Effector memory CD4-positive, alpha-beta T cell (primary cell): ENCODE data around the gene TESK1.
"Not testable (repeated sequence)": the region's sequence is repeated elsewhere in the genome, so short reads cannot be mapped to it uniquely, and the experiment has no call there.

Source experiments
- DNase-seq, 3 donors: peaks; one replicate each; pipeline ENCODE4 v3.0.0-alpha.2; 2020
- H3K27ac ChIP-seq: 2 replicates; pipeline ENCODE4 v1.7.0; 2013; ENCODE audit warnings: mild to moderate bottlenecking, low read length, moderate library complexity; ENCODE audit not compliant: insufficient read depth, poor library complexity, severe bottlenecking
- H3K27me3 ChIP-seq: replicated peaks from 2 replicates; pipeline ENCODE4 v1.7.0; 2013; ENCODE audit warnings: mild to moderate bottlenecking, low read length; ENCODE audit not compliant: insufficient read depth, control insufficient read depth, poor library complexity, severe bottlenecking
- H3K36me3 ChIP-seq: 2 replicates; pipeline ENCODE4 v1.7.0; 2013; ENCODE audit warnings: mild to moderate bottlenecking, low read length, moderate library complexity; ENCODE audit not compliant: control insufficient read depth, insufficient read depth
- H3K4me1 ChIP-seq: 2 replicates; pipeline ENCODE4 v1.7.0; 2013; ENCODE audit warnings: low read length, mild to moderate bottlenecking; ENCODE audit not compliant: control insufficient read depth, insufficient read depth, poor library complexity, severe bottlenecking
- H3K4me3 ChIP-seq: 2 replicates; pipeline ENCODE4 v1.7.0; 2013; ENCODE audit warnings: low read length, low read depth, mild to moderate bottlenecking; ENCODE audit not compliant: insufficient read depth, poor library complexity, severe bottlenecking
- H3K9me3 ChIP-seq: 2 replicates; pipeline ENCODE4 v1.7.0; 2013; ENCODE audit warnings: mild to moderate bottlenecking, low read length, moderate library complexity; ENCODE audit not compliant: control insufficient read depth

The TESK1 gene

GRCh38 chr9:35643046-35643445 lies 38.0 kb downstream of the TESK1 start:
- H3K4me3 ChIP-seq, result no peak overlapping the region
- no peak for DNase-seq
- H3K27ac ChIP-seq, result no peak overlapping the region
- H3K4me1 ChIP-seq, result peaks cover 29% of the 10 kb centered on the region
- no peaks in the 10 kb centered on the region for H3K9me3 ChIP-seq
- H3K27me3 ChIP-seq, result no peaks in the 10 kb centered on the region
- no peaks in the 10 kb centered on the region for H3K36me3 ChIP-seq

- H3K36me3 ChIP-seq, H3K27me3 ChIP-seq, DNase-seq, H3K9me3 ChIP-seq: not testable (repeated sequence)
- Histone ChIP-seq H3K4me3 (peak overlapping the region; percentile 65), H3K4me1 (peaks cover 35% of the 10 kb centered on the region), H3K27ac (peak overlapping the region; percentile 86)
Measured at GRCh38 chr9:35645736-35646135, 40.7 kb downstream of the TESK1 start.

- no peaks in the 10 kb centered on the region for H3K36me3 ChIP-seq
- H3K4me1 ChIP-seq, result peaks cover 39% of the 10 kb centered on the region
- peak overlapping the region; percentile 65 for H3K4me3 ChIP-seq
- H3K9me3 ChIP-seq, result no peaks in the 10 kb centered on the region
- no peak for DNase-seq
- peak overlapping the region; percentile 86 for H3K27ac ChIP-seq
- H3K27me3 ChIP-seq, result no peaks in the 10 kb centered on the region
Measured at GRCh38 chr9:35646153-35646532, 41.1 kb downstream of the TESK1 start.

DNA sequence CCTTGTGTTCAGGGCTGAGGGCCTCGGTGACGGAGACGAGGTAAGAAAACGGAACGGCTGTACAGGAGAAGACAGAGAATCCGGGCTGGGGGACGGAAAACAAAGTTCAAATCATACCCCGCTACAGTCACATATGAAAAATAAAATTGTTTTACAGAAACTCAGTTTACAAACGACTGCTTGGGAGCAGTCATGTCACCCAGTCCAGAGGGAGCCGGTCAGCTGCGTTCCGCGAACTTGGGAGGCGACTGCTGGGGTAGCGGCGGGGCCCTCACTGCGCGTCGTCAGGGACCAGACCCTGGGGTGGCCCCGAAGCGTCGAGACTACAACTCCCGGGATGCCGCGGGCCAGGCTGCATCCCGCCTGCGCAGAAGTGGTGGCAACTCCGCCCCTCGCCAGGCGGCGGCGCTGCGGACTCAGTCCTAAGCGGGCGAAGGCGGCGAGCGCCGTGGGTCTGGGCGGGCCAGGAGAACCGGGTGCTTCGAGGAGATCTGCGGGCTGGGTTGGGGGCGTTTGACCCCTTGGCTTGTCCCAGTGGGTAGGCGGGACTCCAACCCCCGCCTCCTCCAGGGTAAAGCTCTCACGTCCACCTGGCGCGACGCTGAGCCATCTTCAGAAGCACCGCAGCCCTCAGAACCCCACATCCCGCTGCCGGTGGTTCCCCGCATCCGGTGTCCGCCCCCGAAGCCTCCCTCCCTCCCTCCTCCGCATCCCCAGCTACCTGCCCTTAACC lies 41.6 kb downstream of the TESK1 start:
- DNase-seq, result peak; percentile 84 to 87 (median 85)
- Histone ChIP-seq H3K4me3 (peak overlapping the region; percentile 65), H3K4me1 (peaks cover 45% of the 10 kb centered on the region), H3K9me3 (no peaks in the 10 kb centered on the region), H3K27me3 (no peaks in the 10 kb centered on the region), H3K27ac (peak overlapping the region; percentile 86), H3K36me3 (no peaks in the 10 kb centered on the region)

DNA sequence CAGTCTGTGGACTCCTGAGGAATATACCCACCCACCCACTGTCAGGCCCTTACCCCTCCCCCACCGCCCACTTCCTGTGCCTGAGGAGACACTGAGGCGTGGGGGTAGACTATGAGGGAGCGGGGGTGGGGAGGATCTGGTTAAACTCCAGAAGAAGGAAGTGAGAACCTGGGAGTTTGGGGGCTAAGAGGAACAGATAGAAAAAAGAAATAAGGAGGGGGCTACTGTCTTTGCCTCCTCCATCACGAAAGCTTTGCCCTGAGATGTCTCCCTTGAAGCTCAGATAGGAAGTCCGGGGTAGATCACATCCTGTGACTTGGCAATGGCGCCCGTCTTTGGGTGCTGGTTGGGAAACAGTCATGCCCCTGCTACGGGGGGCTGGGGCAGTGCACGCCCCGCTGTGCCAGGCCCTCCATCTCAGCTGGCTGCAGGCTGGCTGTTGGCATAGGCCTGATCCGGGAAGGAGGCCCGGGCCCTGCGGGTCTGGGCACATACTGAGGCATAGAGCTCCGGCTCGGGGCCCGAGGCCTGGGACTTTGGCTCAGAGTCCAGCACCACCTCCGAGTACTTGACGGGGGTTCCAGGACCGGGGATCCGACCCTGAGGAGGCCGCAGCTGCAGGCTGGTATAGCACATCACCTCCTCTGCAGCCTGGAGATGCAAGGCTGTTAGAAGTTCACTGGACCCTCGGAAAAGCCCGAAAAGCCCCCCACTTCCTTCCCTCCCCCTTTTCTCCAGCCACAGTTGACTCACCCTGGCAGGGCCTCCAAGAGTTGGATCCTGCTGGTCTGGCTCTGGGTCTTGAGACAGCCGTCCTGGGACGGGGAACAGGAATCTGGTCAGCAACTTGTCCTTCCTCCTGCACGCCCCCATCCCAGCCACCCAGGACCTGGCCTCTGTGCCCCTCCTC lies 44.6 kb downstream of the TESK1 start:
- no peaks in the 10 kb centered on the region for H3K36me3 ChIP-seq
- H3K27ac ChIP-seq, result peak overlapping the region; percentile 79
- H3K27me3 ChIP-seq, result no peaks in the 10 kb centered on the region
- peaks cover 48% of the 10 kb centered on the region for H3K4me1 ChIP-seq
- DNase-seq, result no peak
- H3K4me3 ChIP-seq, result peak overlapping the region; percentile 73
- H3K9me3 ChIP-seq, result no peaks in the 10 kb centered on the region

DNA sequence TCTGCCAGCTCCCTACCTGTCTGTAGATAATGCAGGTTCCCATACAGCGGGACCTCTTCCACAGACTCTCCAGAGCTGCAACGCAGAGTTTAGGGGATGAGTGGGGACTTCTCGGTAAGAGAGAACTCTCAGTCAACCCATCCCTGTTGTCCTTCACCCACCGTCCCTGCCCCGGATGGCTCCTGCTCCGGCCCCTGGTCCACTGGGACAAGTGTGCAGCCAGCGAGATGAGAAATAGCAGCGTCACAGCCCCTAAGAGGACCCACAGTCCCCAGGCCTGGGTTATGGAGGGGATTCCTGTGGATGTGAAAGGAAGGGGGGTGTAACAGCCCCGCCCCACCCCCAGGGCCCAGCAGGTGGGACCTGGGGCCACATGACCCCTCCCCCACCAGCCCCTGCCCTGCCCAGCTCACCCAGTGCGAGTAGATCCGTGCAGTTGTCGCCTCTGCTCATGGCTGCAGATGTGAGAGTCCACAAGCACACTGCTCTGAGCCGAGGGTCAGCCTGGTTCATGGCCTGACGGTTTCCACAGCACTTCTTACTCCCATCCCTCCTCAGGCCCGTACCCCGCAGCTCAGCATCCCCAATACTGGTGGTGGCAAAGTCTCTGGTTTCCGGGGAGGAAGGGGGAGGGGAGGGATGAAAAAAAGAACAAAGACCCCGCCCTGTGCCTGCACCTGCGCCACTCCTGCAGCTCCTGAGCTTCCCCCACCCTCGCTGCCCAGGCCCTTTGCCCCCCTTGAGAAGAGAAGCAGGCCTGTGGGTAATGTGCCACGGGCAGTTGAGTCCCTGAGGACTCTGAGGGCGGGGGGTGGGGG lies 45.5 kb downstream of the TESK1 start, which contains the start of gene SIT1:
SIT1 (minus strand) TSS at position 591 of the 818 bp plus-strand sequence; CDS start at position 513, 78 bp downstream.
- peak in 1 of 3 donors; percentile 24 for DNase-seq
- H3K36me3 ChIP-seq, result no peaks in the 10 kb centered on the region
- H3K4me3 ChIP-seq, result peak within 1 kb of the TSS; percentile 73
- no peaks in the 10 kb centered on the region for H3K9me3 ChIP-seq
- H3K4me1 ChIP-seq, result peaks cover 45% of the 10 kb centered on the region
- peak within 1 kb of the TSS; percentile 79 for H3K27ac ChIP-seq
- no peaks in the 10 kb centered on the region for H3K27me3 ChIP-seq

GRCh38 chr9:35651956-35652828 lies 47.1 kb downstream of the TESK1 start:
- Histone ChIP-seq H3K27ac (peak overlapping the region; percentile 26), H3K36me3 (no peaks in the 10 kb centered on the region), H3K9me3 (no peaks in the 10 kb centered on the region), H3K4me1 (peaks cover 35% of the 10 kb centered on the region), H3K27me3 (no peaks in the 10 kb centered on the region), H3K4me3 (no peak overlapping the region)
- no peak for DNase-seq

GRCh38 chr9:35652829-35653209 lies 47.8 kb downstream of the TESK1 start:
- Histone ChIP-seq H3K9me3 (no peaks in the 10 kb centered on the region), H3K4me3 (no peak overlapping the region), H3K36me3 (no peaks in the 10 kb centered on the region), H3K4me1 (peaks cover 29% of the 10 kb centered on the region), H3K27me3 (no peaks in the 10 kb centered on the region), H3K27ac (no peak overlapping the region)
- DNase-seq, result no peak

DNA sequence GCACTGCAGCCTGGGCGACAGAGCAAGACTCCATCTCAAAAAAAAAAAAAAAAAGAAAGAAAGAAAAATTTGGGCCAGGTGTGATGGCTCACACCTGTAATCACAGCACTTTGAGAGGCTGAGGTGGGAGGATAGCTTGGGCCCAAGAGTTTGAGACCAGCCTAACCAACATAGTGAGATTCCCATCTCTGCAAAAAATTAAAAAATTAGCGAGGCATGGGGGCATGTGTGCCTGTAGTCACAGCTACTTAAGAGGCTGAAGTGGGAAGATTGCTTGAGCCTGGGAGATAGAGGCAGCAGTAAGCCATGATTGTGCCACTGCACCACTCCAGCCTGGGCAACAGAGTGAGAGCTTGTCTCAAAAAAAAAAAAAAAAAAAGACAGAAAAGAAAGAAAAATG lies 48.5 kb downstream of the TESK1 start:
- H3K27ac ChIP-seq, result no peak overlapping the region
- H3K9me3 ChIP-seq, result no peaks in the 10 kb centered on the region
- DNase-seq, result no peak
- H3K4me3 ChIP-seq, result no peak overlapping the region
- H3K4me1 ChIP-seq, result peaks cover 21% of the 10 kb centered on the region
- no peaks in the 10 kb centered on the region for H3K36me3 ChIP-seq
- H3K27me3 ChIP-seq, result no peaks in the 10 kb centered on the region
